ENCODE results near the gene GAD1.

DNA sequence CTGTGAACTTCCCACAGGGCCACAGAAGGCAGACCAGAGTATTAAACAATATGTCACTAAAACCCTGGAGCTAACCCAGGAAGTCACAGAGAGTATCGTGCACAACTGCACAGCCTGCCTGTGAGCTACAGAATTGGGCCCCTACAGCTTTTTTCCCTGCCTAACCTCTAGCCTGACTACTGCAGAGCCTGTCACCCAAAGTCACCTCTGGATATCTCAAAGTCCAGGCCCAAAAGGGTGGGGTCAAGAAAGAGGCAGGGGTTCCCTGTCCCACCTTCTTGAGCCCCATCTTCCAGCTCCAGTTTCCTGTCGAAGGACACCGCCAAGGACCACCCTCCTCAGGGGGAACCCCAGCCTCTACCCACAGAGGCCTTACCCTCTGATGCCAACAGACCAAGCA, 13.5 kb downstream of the GAD1 start:
- TF ChIP-seq CTCF (IDR thresholded peaks at IDR 0.05; ENCODE audit: low read length) (no peak), EZH2 (optimal IDR thresholded peaks at IDR 0.05; ENCODE audit: low read depth, low read length) (no peak), EZH2phosphoT487 (IDR thresholded peaks at IDR 0.05; ENCODE audit: low read length) (no peak)

All from MM.1S (cell line).